NCI-H2171 (cell line): ENCODE data around the gene SLC25A21.

Source experiments
- DNase-seq: peaks from one replicate; lab custom pipeline; 2025; lab: John Stamatoyannopoulos, UW

Gene SLC25A21

GRCh38 chr14:37143475-37143874, 28.9 kb downstream of the SLC25A21 start:
- no peak for DNase-seq

- DNase-seq = no peak
Observed at GRCh38 chr14:37142835-37143401, 29.5 kb downstream of the SLC25A21 start.

DNA sequence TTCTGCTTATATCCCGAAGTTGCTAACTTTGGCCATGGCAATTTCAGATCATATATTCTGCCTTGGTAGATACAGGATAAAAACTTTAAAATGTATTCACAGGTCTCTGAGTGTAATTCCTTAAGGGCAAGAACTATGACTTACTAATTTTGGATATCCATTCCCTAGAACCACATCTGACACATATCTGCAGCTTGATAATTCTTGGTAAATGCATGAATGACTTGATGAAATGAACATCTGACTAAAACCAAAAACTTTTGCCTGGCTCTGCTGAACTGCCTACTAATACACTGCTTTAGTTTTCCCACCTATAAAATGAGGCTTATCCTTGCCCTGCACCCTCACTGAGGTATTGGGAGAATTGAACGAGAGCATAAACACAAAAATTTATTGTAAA, 32.2 kb downstream of the SLC25A21 start:
- no peak for DNase-seq

DNA sequence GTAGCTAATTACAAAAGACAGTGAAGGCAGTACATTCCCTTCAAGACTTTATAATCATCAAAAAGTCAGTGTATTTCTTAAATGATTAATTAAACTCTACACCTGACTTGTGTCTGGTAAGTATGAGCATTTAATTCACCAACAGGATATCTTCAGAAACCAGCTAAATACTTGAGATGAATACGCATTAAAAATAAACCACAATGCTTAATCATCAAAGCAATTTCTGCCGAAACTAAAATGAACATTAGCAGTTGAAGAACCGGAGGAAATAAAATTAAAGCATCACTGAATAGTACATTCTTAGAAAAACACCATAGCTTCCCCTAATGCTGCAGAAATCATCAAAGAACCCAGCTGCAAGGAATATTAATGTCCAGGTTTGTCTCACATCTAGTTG, 32.7 kb downstream of the SLC25A21 start:
- no peak for DNase-seq

DNA sequence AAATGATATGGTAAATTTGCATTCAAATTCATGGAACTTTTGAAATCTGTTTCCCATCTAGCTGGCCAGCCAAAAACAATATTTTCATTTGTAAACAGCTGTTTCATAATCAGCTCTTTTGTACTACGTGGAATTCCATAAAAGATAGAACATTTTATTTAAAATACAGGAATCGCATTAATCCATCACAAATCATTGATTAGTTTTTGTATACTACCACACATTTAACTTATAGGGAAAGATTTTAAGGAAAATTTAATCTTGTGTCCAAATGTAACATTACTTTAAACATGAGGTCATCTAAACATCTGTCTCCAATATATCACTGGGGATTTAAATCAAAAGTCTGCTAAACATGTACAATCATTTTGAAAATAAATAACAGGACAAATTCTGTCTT, 33.5 kb downstream of the SLC25A21 start:
- DNase-seq = no peak

DNA sequence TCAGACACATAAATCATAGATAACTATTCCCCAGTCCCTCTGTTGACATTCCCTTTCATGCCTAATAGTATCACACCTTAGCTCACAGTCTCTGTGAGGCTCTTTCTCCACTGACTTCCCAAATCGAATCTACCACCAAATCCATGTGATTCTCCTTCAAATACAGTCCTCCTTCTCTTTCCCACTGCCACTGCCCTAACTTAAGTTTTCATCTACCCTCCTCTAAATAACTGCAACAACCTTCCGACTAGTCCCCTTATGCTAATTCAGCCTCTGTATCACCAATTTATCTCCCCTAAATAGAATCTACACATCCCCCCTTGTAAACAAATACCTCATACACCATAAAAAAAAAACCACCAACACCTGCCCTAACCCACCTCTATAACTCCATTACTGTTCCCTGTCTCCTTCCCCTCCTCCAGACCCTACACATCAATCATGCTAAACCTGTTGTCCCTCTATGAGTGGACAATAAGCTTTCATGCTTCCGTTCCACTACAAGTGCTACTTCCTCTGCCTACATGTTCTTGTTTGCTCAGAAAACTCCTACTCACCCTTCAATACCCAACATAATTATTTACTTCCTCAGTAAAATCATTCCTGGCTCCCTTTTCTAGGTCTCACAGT, 39.0 kb downstream of the SLC25A21 start:
- DNase-seq = no peak

- no peak for DNase-seq
Observed at GRCh38 chr14:37131205-37131604, 41.2 kb downstream of the SLC25A21 start.

DNA sequence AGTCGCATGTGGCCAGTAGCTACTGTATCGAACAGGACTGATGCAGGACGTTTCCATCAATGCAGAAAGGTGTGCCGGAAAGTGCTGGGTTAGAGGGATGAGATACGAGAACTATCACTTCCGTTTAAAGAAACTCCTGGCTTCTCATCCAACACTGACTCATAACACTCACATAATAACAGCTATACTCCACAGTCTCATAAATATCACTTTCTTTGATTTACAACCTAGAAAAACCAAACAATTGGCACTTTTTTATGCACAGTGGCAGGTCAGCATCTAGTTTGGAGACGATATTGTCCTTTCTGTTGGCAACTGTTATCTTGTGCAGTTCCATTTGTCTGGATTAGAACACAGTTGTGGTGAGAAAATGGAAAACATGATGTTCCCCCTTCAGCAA, 43.4 kb downstream of the SLC25A21 start:
- DNase-seq = no peak

DNA sequence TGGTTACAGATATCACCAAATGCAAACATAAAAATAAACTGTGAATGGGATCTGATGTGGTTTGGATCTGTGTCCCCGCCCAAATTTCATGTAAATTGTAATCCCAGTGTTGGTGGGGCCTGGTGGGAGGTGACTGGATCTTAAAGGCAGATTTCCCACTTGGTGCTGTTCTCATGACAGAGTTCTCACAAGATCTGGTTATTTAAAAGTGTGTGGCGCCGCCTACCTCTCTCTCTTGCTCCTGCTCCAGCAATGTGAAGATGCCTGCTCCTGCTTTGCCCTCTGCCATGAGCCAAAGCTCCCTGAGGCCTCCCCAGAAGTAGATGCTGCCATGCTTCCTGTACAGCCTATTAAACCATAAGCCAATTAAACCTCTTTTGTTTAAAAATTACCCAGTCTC, 47.8 kb downstream of the SLC25A21 start:
- no peak for DNase-seq

- no peak for DNase-seq
Observed at GRCh38 chr14:37122919-37123639, 49.3 kb downstream of the SLC25A21 start.

- DNase-seq = no peak
Observed at GRCh38 chr14:37122288-37122687, 50.1 kb downstream of the SLC25A21 start.

- no peak for DNase-seq
Observed at GRCh38 chr14:37118673-37119366, 53.6 kb downstream of the SLC25A21 start.

GRCh38 chr14:37116933-37117849, 55.2 kb downstream of the SLC25A21 start:
- DNase-seq = peak; percentile 6

DNA sequence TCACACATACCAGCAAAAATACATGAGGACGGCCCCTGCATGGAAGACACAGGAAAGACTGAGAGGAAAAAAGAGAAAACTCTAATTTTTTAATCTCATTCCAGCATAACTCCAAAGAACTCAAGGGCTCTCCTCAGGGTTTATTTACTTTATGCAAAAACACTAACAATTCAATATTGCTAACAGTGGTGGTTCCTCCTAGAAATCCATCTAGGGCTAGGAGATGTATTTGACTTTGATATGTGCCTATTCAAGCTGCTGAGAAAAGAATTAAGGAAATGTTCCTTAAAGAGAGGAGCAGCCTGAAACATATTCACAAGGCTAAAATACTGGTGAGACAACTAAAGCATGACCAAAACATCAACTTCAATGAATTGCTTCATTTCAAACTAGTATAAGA, 57.0 kb downstream of the SLC25A21 start:
- DNase-seq = no peak

DNA sequence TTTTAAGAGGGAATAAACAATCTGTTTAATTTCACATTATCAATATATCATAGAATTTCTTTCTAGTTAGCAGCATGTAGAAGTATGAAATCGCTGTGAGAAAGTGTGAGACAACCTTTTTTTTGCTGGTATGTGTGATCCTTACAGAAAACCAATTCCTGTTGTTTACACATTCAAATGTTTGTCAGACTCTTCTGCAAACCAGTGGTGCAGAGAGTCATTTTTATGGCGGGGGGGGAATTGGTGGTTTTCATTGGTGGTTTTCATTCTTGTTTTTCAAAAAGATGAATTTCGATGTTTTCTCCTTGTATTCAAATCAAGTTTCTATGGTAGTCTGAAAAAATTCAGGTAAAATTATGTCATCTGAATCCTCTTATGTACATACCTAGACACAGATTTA, 57.8 kb downstream of the SLC25A21 start:
- DNase-seq = no peak

DNA sequence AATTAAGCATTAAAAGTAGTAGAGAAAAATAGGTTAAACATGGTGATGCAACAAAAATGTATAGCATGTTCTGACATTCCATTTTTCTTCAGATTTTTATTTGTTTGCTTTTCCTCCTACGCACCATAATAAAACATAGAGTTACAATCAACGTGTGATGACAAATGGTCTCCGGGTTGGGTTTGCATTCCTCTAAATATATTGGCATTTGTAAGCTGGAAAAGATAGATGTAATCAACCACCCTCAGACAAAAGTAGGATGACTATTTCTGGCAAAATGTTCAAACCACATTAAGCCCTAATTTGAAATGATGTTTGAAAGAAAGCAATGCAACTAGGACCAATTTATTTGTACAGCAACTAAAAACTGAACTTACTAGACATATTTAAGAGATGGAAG, 58.4 kb downstream of the SLC25A21 start:
- DNase-seq = no peak

DNA sequence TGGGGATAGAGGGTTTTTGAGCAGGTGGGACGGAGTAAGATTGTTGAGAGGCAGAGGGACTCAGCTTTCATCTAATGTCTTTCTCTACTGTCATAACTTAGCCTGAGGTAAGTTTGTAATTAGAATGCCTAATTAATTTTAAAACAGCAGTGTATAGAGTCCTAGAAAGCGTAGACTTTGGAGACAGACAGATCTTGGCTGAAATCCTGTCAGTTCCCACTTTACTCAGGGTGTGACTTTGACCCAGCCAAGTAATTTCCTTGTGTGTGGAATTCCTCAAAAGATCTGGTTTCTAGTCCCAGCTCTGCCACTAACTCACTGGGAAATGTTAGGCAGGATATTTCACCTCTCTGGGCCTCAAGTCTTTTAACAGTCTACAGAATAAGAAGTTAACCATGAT, 74.3 kb downstream of the SLC25A21 start:
- no peak for DNase-seq

DNA sequence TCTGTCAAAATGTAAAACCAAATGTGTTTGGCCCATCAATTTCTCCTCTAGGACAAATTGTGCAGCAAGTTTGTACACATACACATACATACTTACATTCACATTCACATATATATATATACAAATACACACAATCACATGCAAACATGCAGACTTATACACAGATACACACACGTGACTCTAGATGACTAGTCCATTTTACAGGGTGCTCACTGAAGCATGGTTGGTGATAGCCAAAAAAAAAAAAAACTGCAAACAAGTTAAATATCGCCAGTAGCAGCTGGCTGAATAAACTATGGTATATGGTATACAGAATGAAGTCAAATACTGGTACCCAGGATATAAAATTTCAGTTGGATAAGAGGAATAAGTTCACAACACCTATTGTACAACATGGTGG, 77.9 kb downstream of the SLC25A21 start:
- no peak for DNase-seq

- no peak for DNase-seq
Observed at GRCh38 chr14:37093364-37093763, 79.0 kb downstream of the SLC25A21 start.

GRCh38 chr14:37091651-37092050, 80.8 kb downstream of the SLC25A21 start:
- no peak for DNase-seq

DNA sequence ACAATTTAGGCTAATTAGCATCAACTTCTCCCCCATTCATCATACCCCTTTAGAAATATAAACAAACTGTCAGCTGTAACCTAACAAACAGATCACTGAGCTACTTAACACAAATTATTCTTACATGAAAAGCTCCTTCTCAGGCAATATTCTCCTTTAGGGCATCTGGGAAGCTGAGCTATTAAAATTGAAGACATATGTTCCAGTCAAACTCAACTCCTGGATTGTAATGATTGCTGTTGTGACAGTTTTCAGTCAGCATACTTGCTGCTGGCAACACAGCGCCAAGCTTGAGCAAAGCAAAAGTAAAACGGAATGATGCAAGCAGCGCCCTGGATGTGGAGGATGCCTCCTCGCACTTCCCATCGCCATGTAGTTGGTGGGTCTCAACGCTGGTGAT, 82.4 kb downstream of the SLC25A21 start:
- DNase-seq = no peak

DNA sequence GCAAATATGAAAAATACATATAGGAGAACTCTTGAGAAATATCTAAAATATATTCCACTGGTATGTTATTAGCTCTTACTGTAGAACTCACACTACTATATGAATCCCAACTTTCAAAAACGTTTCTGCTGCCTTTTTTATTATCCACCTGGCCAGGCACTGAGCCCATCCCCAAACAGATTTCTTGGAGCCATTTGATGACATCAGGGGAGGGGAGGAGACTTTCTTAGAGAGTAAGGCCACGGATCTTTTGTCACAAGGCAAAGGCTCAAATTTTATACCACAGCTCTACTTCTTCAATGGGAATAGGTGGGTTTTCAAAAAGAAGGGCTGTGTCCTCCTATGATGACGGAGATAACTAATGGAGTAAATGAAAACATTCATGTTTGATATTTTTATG, 83.0 kb downstream of the SLC25A21 start:
- DNase-seq = no peak
